CD4-positive, alpha-beta T cell treated with Interleukin-4 for 1 hour (primary cell): ENCODE measurements around the gene TTC32.
A peak's percentile ranks its signal among the peaks of the same experiment; 100 is the strongest.
"Not testable (repeated sequence)": the region's sequence is repeated elsewhere in the genome, so short reads cannot be mapped to it uniquely, and the experiment has no call there.

Experiments
- DNase-seq, 2 donors: peaks; one replicate each; pipeline ENCODE4 v3.0.0-alpha.2; 2020 to 2022

TTC32 gene

GRCh38 chr2:19901442-19902215 lies at the start of gene TTC32:
Gene TTC32 (minus strand): TSS chr2:19901983. CDS start chr2:19901854, 129 bp downstream.
- DNase-seq = peak; percentile 94 to 96

GRCh38 chr2:19949071-19949470 lies 47.3 kb upstream of the TTC32 start:
- DNase-seq = no peak

- DNase-seq = no peak
These were observed 45.6 kb upstream of the TTC32 start for GRCh38 chr2:19947184-19947940.

GRCh38 chr2:19944205-19944845 lies 42.5 kb upstream of the TTC32 start:
- DNase-seq = no peak

- no peak for DNase-seq
These were observed 41.4 kb upstream of the TTC32 start for GRCh38 chr2:19943189-19943588.

- DNase-seq = no peak
These were observed 40.4 kb upstream of the TTC32 start for GRCh38 chr2:19942199-19942598.

- no peak for DNase-seq
These were observed 35.2 kb upstream of the TTC32 start for GRCh38 chr2:19937004-19937403.

- DNase-seq = no peak
These were observed 34.4 kb upstream of the TTC32 start for GRCh38 chr2:19936203-19936602.

- no peak for DNase-seq
These were observed 31.7 kb upstream of the TTC32 start for GRCh38 chr2:19933351-19933981.

- DNase-seq = no peak
These were observed 31.1 kb upstream of the TTC32 start for GRCh38 chr2:19932928-19933327.

GRCh38 chr2:19929226-19929625 lies 27.4 kb upstream of the TTC32 start:
- DNase-seq = no peak

GRCh38 chr2:19927816-19928215 lies 26.0 kb upstream of the TTC32 start:
- not testable (repeated sequence) for DNase-seq

GRCh38 chr2:19924526-19924925 lies 22.7 kb upstream of the TTC32 start:
- DNase-seq = not testable (repeated sequence)

- not testable (repeated sequence) for DNase-seq
These were observed 20.4 kb upstream of the TTC32 start for GRCh38 chr2:19922188-19922587.

GRCh38 chr2:19916385-19916950 lies 14.7 kb upstream of the TTC32 start:
- no peak for DNase-seq

- no peak for DNase-seq
These were observed 12.6 kb upstream of the TTC32 start for GRCh38 chr2:19914266-19914975.

GRCh38 chr2:19911808-19912509 lies 10.2 kb upstream of the TTC32 start:
- DNase-seq = no peak

GRCh38 chr2:19902216-19902740 lies 495 bp upstream of the TTC32 start:
- DNase-seq = no peak

GRCh38 chr2:19900931-19901441 lies 797 bp downstream of the TTC32 start:
- DNase-seq = no peak

- DNase-seq = peak in 1 of 2 donors; percentile 72
These were observed 1.5 kb downstream of the TTC32 start for GRCh38 chr2:19899985-19900930.
